BLaER1 treated with 17β-estradiol and CSF1 and Interleukin-3, amounts not matched to agents 10 nM and 100 nM (cell line): ENCODE data around the gene SH2D3A.
A peak's percentile ranks its signal among the peaks of the same experiment; 100 is the strongest.

Experiments used
- H3K27ac ChIP-seq, 11 experiments: shearing (Covaris generic); formaldehyde crosslinking; 2 replicates each; pipeline ENCODE4 v1.8.1; 2022
- H3K27me3 ChIP-seq, 11 experiments: shearing (Covaris generic); formaldehyde crosslinking; 2 replicates each; pipeline ENCODE4 v1.8.1; 2022
- H3K36me3 ChIP-seq, 11 experiments: shearing (Covaris generic); formaldehyde crosslinking; 2 replicates each; pipeline ENCODE4 v1.8.1; 2022
- H3K4me1 ChIP-seq, 10 experiments: shearing (Covaris generic); formaldehyde crosslinking; 2 replicates each; pipeline ENCODE4 v1.8.1; 2022
- H3K4me2 ChIP-seq, 11 experiments: shearing (Covaris generic); formaldehyde crosslinking; 2 replicates each; pipeline ENCODE4 v1.8.1; 2022
- H3K4me3 ChIP-seq, 10 experiments: shearing (Covaris generic); formaldehyde crosslinking; 2 replicates each; pipeline ENCODE4 v1.8.1; 2022
- H3K9ac ChIP-seq, 11 experiments: shearing (Covaris generic); formaldehyde crosslinking; 2 replicates each; pipeline ENCODE4 v1.8.1; 2022
- H3K9me3 ChIP-seq, 11 experiments: shearing (Covaris generic); formaldehyde crosslinking; replicated peaks in 1 of 11; 2 replicates each; pipeline ENCODE4 v1.8.1; 2022
- H4K20me1 ChIP-seq, 11 experiments: shearing (Covaris generic); formaldehyde crosslinking; 2 replicates each; pipeline ENCODE4 v1.8.1; 2022
- Cebpa-rat ChIP-seq, 11 experiments: shearing (Covaris generic); IDR thresholded peaks; 2 replicates each; pipeline ENCODE4 v1.8.1; 2022

The SH2D3A gene

DNA sequence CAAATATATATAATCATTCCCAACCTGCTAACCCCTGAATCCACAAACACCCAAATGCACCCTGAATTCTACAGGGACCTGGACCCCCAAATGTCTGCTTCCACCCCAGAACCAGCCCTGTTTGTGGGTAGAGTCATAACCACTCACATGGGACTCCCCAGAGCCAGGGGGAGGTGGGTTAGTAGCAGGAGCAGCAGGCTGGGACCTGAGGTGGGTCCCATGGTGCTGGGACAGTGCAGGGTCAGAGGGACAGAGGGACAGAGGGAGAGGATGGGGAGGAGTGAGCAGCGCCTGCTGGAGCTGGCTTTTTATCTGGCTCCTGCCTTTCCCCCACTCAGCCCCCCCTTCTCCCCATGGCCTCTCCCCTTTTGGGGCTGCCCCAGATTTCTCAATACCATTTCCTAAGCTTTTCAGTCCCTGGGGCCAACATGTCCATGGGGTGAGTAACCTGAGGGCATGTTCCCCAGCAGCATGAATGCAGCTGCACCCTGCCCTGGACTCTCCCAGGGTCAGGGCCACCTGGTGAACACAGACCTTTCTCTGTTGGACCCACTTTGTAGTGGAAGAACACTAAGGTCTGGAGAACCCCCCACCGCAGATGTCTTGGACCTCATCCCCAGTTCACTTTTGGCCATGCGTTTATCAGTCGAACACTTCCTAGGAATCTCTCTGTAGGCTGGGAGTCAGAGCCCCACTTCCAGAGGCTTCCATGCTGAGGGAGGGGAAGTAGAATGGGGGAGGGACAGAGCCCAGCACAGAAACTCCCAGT lies 46.7 kb downstream of the SH2D3A start, which contains the start of gene C3:
C3 (minus strand) TSS at position 282 of the 769 bp plus-strand sequence; CDS start at position 221, 61 bp downstream.
- Histone ChIP-seq H3K4me3 (peak within 1 kb of the TSS in 8 of 10 experiments; percentile 28 to 70 (median 53); a peak in 16 of 20 replicates), H3K27me3 (no peaks in the 10 kb centered on the region), H3K9me3 (no peaks in the 10 kb centered on the region), H3K27ac (peak within 1 kb of the TSS in 10 of 11 experiments; percentile 53 to 77 (median 72); a peak in 21 of 22 replicates), H3K4me2 (peak within 1 kb of the TSS; percentile 75 to 95 (median 90)), H3K9ac (peak within 1 kb of the TSS in 10 of 11 experiments; percentile 22 to 72 (median 65); a peak in 15 of 22 replicates), H3K4me1 (peaks cover 56 to 70% (median 65%) of the 10 kb centered on the region in 10 experiments), H3K36me3 (peaks cover 0 to 33% (median 5%) of the 10 kb centered on the region in 11 experiments; a peak in 11 of 22 replicates), H4K20me1 (peaks cover 0 to 19% (median 0%) of the 10 kb centered on the region in 11 experiments; a peak in 3 of 22 replicates)
- TF ChIP-seq Cebpa-rat (IDR thresholded peaks at IDR 0.05) = peak in 4 of 11 experiments; percentile 27 to 63 (median 44); a peak in 6 of 22 replicates

DNA sequence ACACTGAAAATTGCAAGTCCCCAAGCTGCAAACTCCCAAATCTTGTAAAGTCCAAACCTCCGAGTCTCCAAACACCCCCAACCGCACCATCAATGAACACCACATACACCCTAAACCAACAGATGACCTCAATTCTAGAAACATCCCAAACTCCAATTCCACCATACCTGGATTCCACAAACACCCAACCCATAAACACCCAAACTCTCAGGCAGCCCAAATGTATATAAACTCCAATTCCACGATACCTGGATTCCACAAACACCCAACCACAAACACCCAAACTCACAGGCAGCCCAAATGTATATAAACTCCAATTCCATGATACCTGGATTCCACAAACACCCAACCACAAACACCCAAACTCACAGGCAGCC lies 47.3 kb downstream of the SH2D3A start:
- peak overlapping the region; percentile 75 to 95 (median 90); a peak in 21 of 22 replicates for H3K4me2 ChIP-seq
- peak overlapping the region in 10 of 11 experiments; percentile 22 to 72 (median 65); a peak in 14 of 22 replicates for H3K9ac ChIP-seq
- no peaks in the 10 kb centered on the region for H3K9me3 ChIP-seq
- H3K36me3 ChIP-seq = peaks cover 0 to 33% (median 5%) of the 10 kb centered on the region in 11 experiments; a peak in 11 of 22 replicates
- peaks cover 51 to 64% (median 59%) of the 10 kb centered on the region in 10 experiments for H3K4me1 ChIP-seq
- peak overlapping the region in 10 of 11 experiments; percentile 53 to 77 (median 72); a peak in 20 of 22 replicates for H3K27ac ChIP-seq
- TF ChIP-seq Cebpa-rat (IDR thresholded peaks at IDR 0.05) = no peak
- no peaks in the 10 kb centered on the region for H3K27me3 ChIP-seq
- peak overlapping the region in 8 of 10 experiments; percentile 28 to 70 (median 53); a peak in 16 of 20 replicates for H3K4me3 ChIP-seq
- H4K20me1 ChIP-seq = peaks cover 0 to 23% (median 0%) of the 10 kb centered on the region in 11 experiments; a peak in 3 of 22 replicates

DNA sequence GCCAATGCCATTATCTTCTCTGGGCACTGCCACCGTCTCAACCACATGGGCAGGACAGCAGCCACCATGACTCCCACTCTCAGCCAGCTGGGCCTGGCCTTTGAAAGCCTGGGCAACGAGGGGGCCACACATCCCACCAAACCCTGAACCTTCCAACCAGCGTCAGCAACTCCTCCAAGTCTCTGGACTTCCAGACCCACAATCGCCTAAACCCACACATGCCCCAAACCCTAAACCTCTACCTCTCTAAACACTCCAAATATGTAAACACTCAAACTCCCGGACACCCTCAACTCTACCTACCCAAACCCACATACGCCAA lies 47.7 kb downstream of the SH2D3A start:
- Histone ChIP-seq H4K20me1 (peaks cover 0 to 28% (median 0%) of the 10 kb centered on the region in 11 experiments; a peak in 3 of 22 replicates), H3K27me3 (no peaks in the 10 kb centered on the region), H3K36me3 (peaks cover 0 to 33% (median 5%) of the 10 kb centered on the region in 11 experiments; a peak in 11 of 22 replicates), H3K4me2 (peak overlapping the region in 10 of 11 experiments; percentile 75 to 95 (median 90); a peak in 18 of 22 replicates), H3K9ac (peak overlapping the region in 6 of 11 experiments; percentile 33 to 72 (median 68); a peak in 8 of 22 replicates), H3K4me3 (peak overlapping the region in 7 of 10 experiments; percentile 46 to 70 (median 58); a peak in 13 of 20 replicates), H3K9me3 (no peaks in the 10 kb centered on the region), H3K4me1 (peaks cover 46 to 60% (median 54%) of the 10 kb centered on the region in 10 experiments), H3K27ac (peak overlapping the region in 8 of 11 experiments; percentile 62 to 77 (median 72); a peak in 15 of 22 replicates)
- TF ChIP-seq Cebpa-rat (IDR thresholded peaks at IDR 0.05) = no peak

- Histone ChIP-seq H3K4me3 (peak overlapping the region in 7 of 10 experiments; percentile 46 to 70 (median 58); a peak in 11 of 20 replicates), H3K9ac (peak overlapping the region in 5 of 11 experiments; percentile 50 to 72 (median 69); a peak in 7 of 22 replicates)
- no peak for TF ChIP-seq Cebpa-rat (IDR thresholded peaks at IDR 0.05)
Measured at GRCh38 chr19:6718741-6719539, 48.3 kb downstream of the SH2D3A start.

GRCh38 chr19:6718111-6718740 lies 49.0 kb downstream of the SH2D3A start:
- Histone ChIP-seq H3K36me3 (peaks cover 0 to 34% (median 6%) of the 10 kb centered on the region in 11 experiments; a peak in 11 of 22 replicates), H3K4me1 (peaks cover 33 to 47% (median 42%) of the 10 kb centered on the region in 10 experiments), H4K20me1 (peaks cover 0 to 37% (median 0%) of the 10 kb centered on the region in 11 experiments; a peak in 5 of 22 replicates), H3K4me3 (no peak overlapping the region), H3K27ac (no peak overlapping the region), H3K4me2 (no peak overlapping the region; a peak in 1 of 22 replicates), H3K9me3 (no peaks in the 10 kb centered on the region), H3K9ac (no peak overlapping the region), H3K27me3 (0 out of 22 replicates have a peak, but pooled peaks cover 0 to under 1% (median 0%) of the 10 kb centered on the region in 11 experiments)
- TF ChIP-seq Cebpa-rat (IDR thresholded peaks at IDR 0.05) = no peak

More at GRCh38 chr19:6718741-6719539, 48.3 kb downstream of the SH2D3A start:
- peak overlapping the region in 8 of 11 experiments; percentile 62 to 77 (median 72); a peak in 14 of 22 replicates for H3K27ac ChIP-seq
- H3K36me3 ChIP-seq = peaks cover 0 to 33% (median 5%) of the 10 kb centered on the region in 11 experiments; a peak in 11 of 22 replicates
- peaks cover 40 to 54% (median 49%) of the 10 kb centered on the region in 10 experiments for H3K4me1 ChIP-seq
- no peaks in the 10 kb centered on the region for H3K27me3 ChIP-seq
- no peaks in the 10 kb centered on the region for H3K9me3 ChIP-seq
- peak overlapping the region in 9 of 11 experiments; percentile 84 to 95 (median 90); a peak in 18 of 22 replicates for H3K4me2 ChIP-seq
- H4K20me1 ChIP-seq = peaks cover 0 to 34% (median 0%) of the 10 kb centered on the region in 11 experiments; a peak in 3 of 22 replicates

GRCh38 chr19:6717441-6717971 lies 49.7 kb downstream of the SH2D3A start:
- Histone ChIP-seq H3K4me3 (no peak overlapping the region), H3K9ac (no peak overlapping the region), H3K4me1 (peaks cover 26 to 40% (median 35%) of the 10 kb centered on the region in 10 experiments), H3K27ac (no peak overlapping the region), H3K4me2 (no peak overlapping the region), H3K27me3 (peaks cover 0 to 7% (median 0%) of the 10 kb centered on the region in 11 experiments; a peak in 7 of 22 replicates), H3K9me3 (no peaks in the 10 kb centered on the region), H4K20me1 (peaks cover 0 to 44% (median 0%) of the 10 kb centered on the region in 11 experiments; a peak in 7 of 22 replicates), H3K36me3 (peaks cover 0 to 42% (median 10%) of the 10 kb centered on the region in 11 experiments; a peak in 11 of 22 replicates)
- no peak for TF ChIP-seq Cebpa-rat (IDR thresholded peaks at IDR 0.05)

DNA sequence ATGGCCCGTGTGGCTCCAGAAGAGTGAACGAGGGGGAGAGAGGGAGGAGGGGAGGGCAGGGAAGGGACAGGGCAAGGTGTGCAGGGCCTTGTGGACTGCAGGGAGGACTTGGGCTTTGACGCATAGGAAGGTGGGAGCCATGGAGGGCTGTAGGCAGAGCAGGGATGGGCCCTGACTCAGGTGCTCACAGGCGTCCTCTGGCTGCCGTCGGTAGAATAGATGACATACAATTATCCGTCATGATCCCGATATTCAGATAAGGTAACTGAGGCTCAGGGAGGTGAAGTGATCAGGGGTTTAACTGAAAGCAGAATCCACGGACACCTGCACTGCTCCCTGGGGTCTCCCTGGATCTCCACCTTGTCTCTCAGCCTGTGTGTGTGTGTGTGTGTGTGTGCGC lies 50.2 kb downstream of the SH2D3A start:
- Histone ChIP-seq H3K4me2 (no peak overlapping the region), H3K9ac (no peak overlapping the region), H3K27me3 (peaks cover under 1 to 12% (median 4%) of the 10 kb centered on the region in 11 experiments; a peak in 16 of 22 replicates), H4K20me1 (peaks cover 0 to 49% (median 0%) of the 10 kb centered on the region in 11 experiments; a peak in 7 of 22 replicates), H3K9me3 (no peaks in the 10 kb centered on the region), H3K4me3 (no peak overlapping the region), H3K27ac (no peak overlapping the region), H3K36me3 (peaks cover 0 to 46% (median 10%) of the 10 kb centered on the region in 11 experiments; a peak in 12 of 22 replicates), H3K4me1 (peaks cover 21 to 35% (median 30%) of the 10 kb centered on the region in 10 experiments)
- no peak for TF ChIP-seq Cebpa-rat (IDR thresholded peaks at IDR 0.05)
